Testis (tissue), 2 donors: ENCODE results near the gene CELF5.

ENCODE experiments used
- POLR2A ChIP-seq: fragments of 450-650 bp; IDR thresholded peaks from one replicate; pipeline ENCODE4 v1.6.1; 2017; ENCODE audit warnings: antibody characterized with exemption, mild to moderate bottlenecking, moderate library complexity
- TF ChIP-seq, protein P1 (sequence below), 3 experiments: fragments of 450-650 bp in 2 of 3; fragments of 200-600 bp in 1 of 3; sonication (generic) in 1 of 3; IDR thresholded peaks; one replicate each; pipeline ENCODE4 v1.5.1; 2016 to 2019; ENCODE audit warnings: antibody characterized with exemption in 3 of 3, mild to moderate bottlenecking in 2 of 3, moderate library complexity in 1 of 3

DNA sequence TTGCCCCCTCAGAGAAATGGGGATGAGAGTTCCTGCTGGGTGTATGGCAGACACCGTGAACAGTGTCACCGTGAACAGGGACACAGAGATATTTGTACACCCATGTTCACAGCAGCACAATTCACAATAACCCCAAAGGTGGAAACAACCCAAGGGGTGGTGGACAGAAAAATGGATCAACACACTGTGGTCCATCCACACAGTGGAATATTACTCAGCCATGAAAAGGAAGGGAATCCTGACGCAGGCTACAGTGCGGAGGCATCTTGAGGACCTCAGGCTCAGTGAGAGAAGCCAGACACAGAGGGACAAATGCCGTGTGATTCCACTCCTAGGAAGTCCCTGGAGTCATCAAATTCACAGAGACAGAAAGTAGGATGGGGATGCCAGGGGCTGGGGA is 7.6 kb upstream of the CELF5 start:
- TF ChIP-seq, protein P1, sequence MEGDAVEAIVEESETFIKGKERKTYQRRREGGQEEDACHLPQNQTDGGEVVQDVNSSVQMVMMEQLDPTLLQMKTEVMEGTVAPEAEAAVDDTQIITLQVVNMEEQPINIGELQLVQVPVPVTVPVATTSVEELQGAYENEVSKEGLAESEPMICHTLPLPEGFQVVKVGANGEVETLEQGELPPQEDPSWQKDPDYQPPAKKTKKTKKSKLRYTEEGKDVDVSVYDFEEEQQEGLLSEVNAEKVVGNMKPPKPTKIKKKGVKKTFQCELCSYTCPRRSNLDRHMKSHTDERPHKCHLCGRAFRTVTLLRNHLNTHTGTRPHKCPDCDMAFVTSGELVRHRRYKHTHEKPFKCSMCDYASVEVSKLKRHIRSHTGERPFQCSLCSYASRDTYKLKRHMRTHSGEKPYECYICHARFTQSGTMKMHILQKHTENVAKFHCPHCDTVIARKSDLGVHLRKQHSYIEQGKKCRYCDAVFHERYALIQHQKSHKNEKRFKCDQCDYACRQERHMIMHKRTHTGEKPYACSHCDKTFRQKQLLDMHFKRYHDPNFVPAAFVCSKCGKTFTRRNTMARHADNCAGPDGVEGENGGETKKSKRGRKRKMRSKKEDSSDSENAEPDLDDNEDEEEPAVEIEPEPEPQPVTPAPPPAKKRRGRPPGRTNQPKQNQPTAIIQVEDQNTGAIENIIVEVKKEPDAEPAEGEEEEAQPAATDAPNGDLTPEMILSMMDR (IDR thresholded peaks at IDR 0.05), result no peak
- TF ChIP-seq POLR2A, result no peak
